ENCODE results near the gene NFKBIE. TPM values are rescaled to one million over a fixed set of nuclear protein-coding genes. Genes with fewer than 3 reads are reported as not detected.

NFKBIE gene
- total RNA-seq, 1 donor from 2014 or later, result 9.1 TPM

DNA sequence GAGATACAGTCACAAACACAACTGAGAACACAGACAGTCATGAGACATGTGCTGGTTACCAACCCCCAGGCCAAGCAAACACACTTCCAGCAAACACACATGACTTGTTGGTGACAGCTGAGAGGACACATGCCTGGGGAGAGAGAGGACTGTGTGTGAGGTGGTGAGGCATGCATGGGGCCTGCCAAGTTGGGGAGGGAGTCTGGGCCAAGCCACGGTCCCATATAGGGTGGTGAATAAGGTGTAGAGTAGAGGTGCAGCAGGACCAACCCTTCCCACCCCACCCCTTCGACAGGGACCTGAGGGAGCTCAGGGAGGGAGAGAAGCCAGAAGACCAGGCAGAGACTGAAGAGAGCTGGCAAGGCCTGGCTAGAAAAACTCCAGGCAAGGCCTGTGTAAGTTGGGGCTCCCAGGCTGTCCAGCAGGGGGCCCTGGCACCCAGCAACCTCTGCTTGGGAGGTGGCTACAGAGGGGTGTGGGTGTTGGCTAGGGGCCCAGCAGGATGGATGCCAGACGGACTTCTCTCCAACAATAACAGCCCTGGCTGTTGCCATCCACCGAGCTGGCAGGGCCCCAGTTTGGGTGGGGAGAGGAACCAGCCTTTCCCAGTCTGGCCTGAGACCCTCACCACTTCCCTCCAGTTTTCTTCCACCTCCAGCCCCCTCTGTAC, 43.9 kb downstream of the NFKBIE start:
- ATAC-seq (peak; percentile 66), DNase-seq (ENCODE audit: low spot score) (peak; percentile 94)
- intact Hi-C loops (cut with DNase I), result no loop called here

DNA sequence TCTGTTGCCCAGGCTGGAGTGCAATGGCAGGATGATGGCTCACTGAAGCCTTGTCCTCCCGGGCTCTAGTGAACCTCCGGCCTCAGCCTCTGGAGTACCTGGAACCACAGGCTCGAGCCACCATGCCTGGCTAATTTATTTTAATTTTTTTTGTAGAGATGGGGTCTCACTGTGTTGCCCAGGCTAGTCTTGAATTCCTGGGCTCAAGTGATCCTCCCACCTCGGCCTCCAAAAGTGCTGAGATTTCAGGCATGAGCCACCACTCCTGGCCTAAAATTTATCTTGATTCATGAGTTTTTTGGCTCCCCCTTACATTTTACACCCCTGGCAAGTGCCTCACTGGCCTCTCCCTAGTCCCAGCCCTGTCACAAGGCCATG, 44.4 kb downstream of the NFKBIE start:
- ATAC-seq, result no peak
- intact Hi-C loops (cut with DNase I), result loop anchor here (1.0 kb wide), 1 partner anchor 45 kb away; no protein-coding TSS in a partner anchor
- no peak for DNase-seq (ENCODE audit: low spot score)

DNA sequence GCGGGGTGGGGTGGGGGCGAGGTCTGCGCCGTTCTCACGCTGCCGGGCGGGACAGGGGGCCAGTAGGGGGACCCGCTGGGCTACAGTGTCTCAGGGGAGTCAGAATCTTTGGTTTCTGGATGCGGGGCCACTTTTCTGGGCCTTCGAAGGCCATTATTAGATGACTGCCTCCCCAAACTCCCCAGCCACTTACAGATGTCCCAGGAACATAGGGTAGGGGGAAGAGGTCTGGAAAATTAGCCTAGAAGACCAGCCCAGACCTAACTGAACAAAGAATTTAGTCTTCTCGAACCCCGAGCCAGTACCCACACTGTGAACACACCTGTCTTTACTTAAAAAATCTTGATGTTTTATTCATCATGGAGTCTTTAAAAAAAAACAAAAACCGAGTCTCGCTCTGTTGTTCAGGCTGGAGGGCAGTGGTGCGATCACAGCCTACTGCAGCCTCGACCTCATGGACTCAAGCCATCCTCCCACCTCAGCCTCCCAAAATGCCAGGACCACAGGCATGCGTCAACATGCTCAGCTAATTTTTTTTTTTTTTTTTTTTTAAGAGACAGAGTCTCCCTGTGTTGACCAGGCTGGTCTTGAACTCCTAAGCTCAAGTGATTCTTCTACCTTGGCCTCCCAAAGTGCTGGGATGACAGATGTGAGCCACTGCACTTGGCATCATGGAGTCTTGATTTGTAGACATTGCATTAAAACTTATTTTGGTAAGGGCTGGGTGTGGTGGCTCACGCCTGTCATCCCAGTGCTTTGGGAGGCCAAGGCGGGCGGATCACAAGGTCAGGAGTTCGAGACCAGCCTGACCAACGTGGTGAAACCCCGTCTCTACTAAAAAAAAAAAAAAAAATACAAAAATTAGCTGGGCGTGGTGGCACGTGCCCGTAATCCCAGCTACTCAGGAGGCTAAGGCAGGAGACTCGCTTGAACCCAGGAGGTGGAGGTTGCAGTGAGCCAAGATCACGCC, 45.3 kb downstream of the NFKBIE start:
- ATAC-seq, result no peak
- intact Hi-C loops (cut with DNase I), result loop anchor here (1.0 kb wide), 1 partner anchor 44 kb away; no protein-coding TSS in a partner anchor
- no peak for DNase-seq (ENCODE audit: low spot score)

DNA sequence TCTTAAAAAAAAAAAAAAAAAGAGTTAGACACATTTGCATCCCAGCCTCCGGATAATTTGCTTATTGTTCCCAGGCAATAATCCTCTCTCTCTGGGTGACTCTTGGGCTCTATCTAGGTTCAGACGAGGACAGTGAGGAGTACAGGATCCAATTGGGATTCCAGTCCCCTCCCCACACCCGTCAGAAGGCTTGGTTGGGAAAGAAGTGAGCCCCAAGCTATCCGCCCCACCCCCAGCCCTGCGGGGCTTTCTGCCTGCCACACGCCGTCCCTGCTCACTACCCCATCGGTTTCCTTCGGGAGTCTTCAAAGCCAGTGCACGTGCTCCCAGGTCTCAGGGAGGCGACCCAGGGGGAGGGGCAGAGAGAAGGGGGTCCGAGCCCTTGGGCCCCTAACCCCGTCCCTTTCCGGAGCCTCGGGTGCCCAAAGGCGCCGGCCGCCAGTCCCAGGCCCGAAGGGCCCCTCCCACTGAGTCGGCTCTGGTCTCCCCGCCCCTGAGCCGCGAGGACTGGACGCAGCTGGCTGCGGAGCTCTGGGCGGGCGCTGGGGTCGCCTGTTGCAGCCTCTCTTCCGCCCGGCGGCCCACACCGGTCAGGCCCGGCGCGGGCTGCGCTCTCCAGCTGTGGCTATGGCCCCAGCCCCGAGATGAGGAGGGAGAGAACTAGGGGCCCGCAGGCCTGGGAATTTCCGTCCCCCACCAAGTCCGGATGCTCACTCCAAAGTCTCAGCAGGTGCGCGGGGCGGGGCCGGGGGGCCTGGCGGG, 46.1 kb downstream of the NFKBIE start:
- ATAC-seq, result peak; percentile 86
- peak; percentile 90 for DNase-seq (ENCODE audit: low spot score)
- intact Hi-C loops (cut with DNase I), result no loop called here

DNA sequence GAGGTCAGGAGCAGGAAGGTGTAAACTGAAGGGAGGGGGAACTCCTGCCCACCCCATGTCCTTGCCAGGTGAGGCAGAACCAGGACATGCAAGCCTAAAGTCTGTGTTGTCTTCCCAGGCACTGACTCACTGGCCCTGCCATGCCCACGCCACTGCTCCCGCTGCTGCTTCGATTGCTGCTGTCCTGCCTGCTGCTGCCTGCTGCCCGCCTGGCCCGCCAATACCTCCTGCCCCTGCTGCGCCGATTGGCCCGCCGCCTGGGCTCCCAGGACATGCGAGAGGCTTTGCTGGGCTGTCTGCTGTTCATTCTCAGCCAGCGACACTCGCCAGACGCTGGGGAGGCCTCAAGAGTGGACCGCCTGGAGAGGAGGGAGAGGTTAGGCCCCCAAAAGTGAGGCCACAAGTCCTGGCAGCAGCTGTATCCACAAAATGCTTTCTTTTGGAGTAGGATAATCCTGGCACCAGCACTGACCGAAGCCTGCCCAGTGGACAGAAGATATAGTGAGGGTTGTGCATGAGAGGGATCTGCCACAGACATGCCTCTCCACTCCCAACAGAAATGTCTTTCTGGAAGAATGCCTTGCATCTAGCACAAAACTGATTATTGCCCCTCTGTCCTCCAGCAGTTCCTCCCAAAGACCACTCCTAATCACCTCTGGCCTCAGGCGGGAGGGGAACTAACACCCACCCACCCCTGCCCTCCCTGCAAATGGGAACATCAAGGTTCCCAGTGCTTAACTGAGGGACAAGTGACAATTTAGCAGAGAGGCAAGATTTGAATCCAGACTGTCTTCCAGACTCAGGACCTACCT, 47.8 kb downstream of the NFKBIE start:
- ATAC-seq (no peak), DNase-seq (ENCODE audit: low spot score) (no peak)
- intact Hi-C loops (cut with DNase I), result no loop called here

DNA sequence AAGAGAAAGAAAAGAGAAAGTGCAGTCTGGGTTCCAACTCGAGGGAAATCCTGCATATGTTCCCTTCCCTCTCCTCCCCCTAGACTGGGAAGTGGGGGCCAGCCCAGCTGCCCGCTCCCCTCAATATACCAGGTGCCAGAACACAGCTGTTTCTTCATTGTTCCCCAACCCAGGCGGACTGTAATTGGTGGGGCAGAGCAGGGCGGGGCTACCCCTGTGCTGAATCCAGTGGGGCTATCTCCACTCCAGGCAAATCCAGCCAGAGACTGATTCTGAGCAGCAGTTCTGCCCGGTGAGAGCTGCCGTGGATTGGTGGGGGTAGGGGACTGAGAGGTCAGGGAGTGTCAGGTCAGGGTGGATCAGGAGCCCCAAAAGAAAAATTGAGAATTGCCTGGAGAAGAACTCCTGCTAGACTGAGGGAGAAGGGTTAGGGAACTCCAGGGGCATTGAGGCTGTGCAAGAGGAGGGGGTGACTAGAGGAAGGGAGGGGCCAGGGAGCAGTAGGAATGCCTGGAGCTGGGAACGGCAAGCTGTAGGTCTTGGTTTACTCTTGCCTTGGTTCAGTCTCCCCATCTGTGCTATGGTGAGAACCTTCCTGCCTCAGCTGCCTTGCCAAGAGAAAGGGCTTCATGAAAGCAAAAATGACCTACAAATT, 48.5 kb downstream of the NFKBIE start, which contains the start of gene MYMX:
Gene MYMX, plus strand, starts transcription at position 250 of the 655 bp plus-strand sequence. CDS start 546 bp downstream, outside the sequence.
- intact Hi-C loops (cut with DNase I), result no loop called here
- DNase-seq (ENCODE audit: low spot score), result no peak
- ATAC-seq, result peak; percentile 7

DNA sequence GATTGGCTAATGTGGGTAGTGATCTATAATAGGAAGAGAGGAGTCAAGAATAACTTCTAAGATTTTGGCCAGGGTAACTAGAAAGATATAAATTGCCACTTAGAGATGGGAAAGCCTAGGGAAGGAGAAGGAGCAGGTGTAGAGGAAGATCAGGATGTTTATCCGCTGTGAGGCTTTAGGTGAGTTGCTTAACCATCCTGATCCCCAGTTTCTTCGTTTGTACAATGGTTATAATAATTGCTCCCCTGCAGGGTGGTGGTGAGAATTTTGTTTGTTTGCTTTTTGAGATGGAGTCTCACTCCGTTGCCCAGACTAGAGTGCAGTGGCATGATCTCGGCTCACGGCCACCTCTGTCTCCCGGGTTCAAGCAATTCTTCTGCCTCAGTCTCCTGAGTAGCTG, 51.0 kb downstream of the NFKBIE start:
- intact Hi-C loops (cut with DNase I), result no loop called here
- no peak for ATAC-seq
- no peak for DNase-seq (ENCODE audit: low spot score)

DNA sequence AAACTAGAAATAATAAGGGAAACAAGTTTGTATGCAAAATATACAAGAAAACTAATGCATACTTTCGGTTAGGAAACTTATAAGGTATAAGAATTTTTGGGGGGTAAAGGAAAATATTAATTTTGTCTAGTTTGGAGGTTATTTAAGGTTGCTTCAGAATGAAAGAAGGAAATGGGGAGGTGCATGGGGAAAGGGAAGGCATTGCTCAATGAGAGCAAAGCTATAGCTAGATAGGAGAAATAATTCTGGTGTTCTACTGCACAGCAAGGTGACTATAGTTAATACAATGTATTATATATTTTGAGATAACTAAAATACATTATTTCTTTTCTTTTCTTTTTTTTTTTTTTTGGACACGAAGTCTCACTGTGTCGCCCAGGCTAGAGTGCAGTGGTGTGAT, 54.1 kb downstream of the NFKBIE start:
- ATAC-seq, result no peak

More for the DNA sequence above, 54.1 kb downstream of the NFKBIE start:
- intact Hi-C loops (cut with DNase I), result no loop called here
- DNase-seq (ENCODE audit: low spot score), result no peak

Other genes with a start within 250 kb of the NFKBIE start
- 21.8 TPM for gene MRPL14, start 138.1 kb downstream of the NFKBIE start, total RNA-seq
- 38.0 TPM for gene TMEM63B, start 138.0 kb downstream of the NFKBIE start, total RNA-seq
- gene CAPN11, start 106.7 kb downstream of the NFKBIE start, total RNA-seq, result 6.9 TPM
- gene MYMX, start 48.6 kb downstream of the NFKBIE start, total RNA-seq, result 2.1 TPM
- 71.7 TPM for gene SLC29A1, start 42.0 kb downstream of the NFKBIE start, total RNA-seq
- 470 TPM for gene HSP90AB1, start 18.4 kb downstream of the NFKBIE start, total RNA-seq
- gene SLC35B2, start 8.0 kb downstream of the NFKBIE start, total RNA-seq, result 26.8 TPM
- gene TMEM151B, start 4.9 kb upstream of the NFKBIE start, total RNA-seq, result not detected
- gene AARS2, start 47.8 kb upstream of the NFKBIE start, total RNA-seq, result 13.3 TPM
- gene SPATS1, start 77.1 kb upstream of the NFKBIE start, total RNA-seq, result not detected
- 20.3 TPM for gene CDC5L, start 122.2 kb upstream of the NFKBIE start, total RNA-seq

All from sciatic nerve (tissue), 2 donors.